Brain microvascular endothelial cell (primary cell): ENCODE measurements around the gene SYNJ2BP.

Experiments used
- DNase-seq: peaks from one replicate; pipeline ENCODE4 v3.0.0-alpha.2; 2020
- H3K27ac ChIP-seq: fragments of 250-450 bp; sonication (Bioruptor Pico); 2 replicates; pipeline ENCODE4 v1.5.1; 2020; ENCODE audit warnings: mild to moderate bottlenecking, moderate library complexity
- H3K27me3 ChIP-seq: fragments of 250-450 bp; sonication (Bioruptor Pico); replicated peaks from 2 replicates; pipeline ENCODE4 v1.5.1; 2020; ENCODE audit warnings: mild to moderate bottlenecking
- H3K36me3 ChIP-seq: fragments of 250-450 bp; sonication (Bioruptor Pico); replicated peaks from 2 replicates; pipeline ENCODE4 v1.5.1; 2020; ENCODE audit warnings: mild to moderate bottlenecking
- H3K4me3 ChIP-seq: 2 replicates; pipeline ENCODE4 v1.5.1; 2011; ENCODE audit warnings: low read depth, mild to moderate bottlenecking, control low read depth, low read length, moderate library complexity
- in situ Hi-C: cut with HindIII; loops from 2 replicates; pipeline ENCODE4 v1.10.0; 2017; ENCODE audit warnings: low sequenced_read_pairs, low pct_ligation_motif_present
- TF ChIP-seq, protein P1 (sequence below): IDR thresholded peaks from 2 replicates; pipeline ENCODE4 v1.5.1; 2011; ENCODE audit warnings: low read depth, mild to moderate bottlenecking, moderate library complexity, low read length, control low read depth, inconsistent platforms; ENCODE audit errors: missing control alignments

The SYNJ2BP gene

DNA sequence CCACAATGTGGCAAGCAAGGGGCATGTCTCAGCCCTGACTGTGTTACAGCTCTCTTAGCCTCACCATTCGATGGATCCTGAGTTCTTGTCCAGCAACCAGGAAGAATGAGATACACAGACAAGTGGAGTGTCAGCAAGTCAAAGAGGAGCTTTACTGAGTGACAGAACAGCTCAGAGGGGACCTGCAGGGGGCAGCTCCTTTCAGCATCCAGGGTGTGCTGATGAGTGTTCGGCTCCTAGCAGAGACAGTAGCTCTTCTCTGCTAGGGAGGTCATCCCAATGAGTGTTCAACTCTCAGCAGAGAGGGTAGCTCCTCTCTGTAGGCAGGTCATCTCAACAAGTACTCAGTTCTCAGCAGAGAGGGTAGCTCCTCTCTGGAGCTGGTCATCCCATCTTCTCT is 19.1 kb downstream of the SYNJ2BP start:
- DNase-seq = no peak
- Histone ChIP-seq H3K4me3 (no peak overlapping the region), H3K27ac (no peak overlapping the region), H3K36me3 (no peaks in the 10 kb centered on the region), H3K27me3 (no peaks in the 10 kb centered on the region)
- in situ Hi-C loops = no loop called here
- TF ChIP-seq, protein P1, sequence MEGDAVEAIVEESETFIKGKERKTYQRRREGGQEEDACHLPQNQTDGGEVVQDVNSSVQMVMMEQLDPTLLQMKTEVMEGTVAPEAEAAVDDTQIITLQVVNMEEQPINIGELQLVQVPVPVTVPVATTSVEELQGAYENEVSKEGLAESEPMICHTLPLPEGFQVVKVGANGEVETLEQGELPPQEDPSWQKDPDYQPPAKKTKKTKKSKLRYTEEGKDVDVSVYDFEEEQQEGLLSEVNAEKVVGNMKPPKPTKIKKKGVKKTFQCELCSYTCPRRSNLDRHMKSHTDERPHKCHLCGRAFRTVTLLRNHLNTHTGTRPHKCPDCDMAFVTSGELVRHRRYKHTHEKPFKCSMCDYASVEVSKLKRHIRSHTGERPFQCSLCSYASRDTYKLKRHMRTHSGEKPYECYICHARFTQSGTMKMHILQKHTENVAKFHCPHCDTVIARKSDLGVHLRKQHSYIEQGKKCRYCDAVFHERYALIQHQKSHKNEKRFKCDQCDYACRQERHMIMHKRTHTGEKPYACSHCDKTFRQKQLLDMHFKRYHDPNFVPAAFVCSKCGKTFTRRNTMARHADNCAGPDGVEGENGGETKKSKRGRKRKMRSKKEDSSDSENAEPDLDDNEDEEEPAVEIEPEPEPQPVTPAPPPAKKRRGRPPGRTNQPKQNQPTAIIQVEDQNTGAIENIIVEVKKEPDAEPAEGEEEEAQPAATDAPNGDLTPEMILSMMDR = no peak

GRCh38 chr14:70394674-70395306 is 22.1 kb downstream of the SYNJ2BP start:
- Histone ChIP-seq H3K27ac (no peak overlapping the region), H3K4me3 (no peak overlapping the region), H3K27me3 (no peaks in the 10 kb centered on the region), H3K36me3 (no peaks in the 10 kb centered on the region)
- in situ Hi-C loops = no loop called here
- no peak for DNase-seq
- TF ChIP-seq, protein P1 = no peak

GRCh38 chr14:70392676-70393075 is 24.2 kb downstream of the SYNJ2BP start:
- Histone ChIP-seq H3K36me3 (no peaks in the 10 kb centered on the region), H3K27ac (no peak overlapping the region), H3K4me3 (no peak overlapping the region), H3K27me3 (no peaks in the 10 kb centered on the region)
- TF ChIP-seq, protein P1 = no peak
- in situ Hi-C loops = no loop called here
- no peak for DNase-seq

GRCh38 chr14:70391493-70392391 is 25.1 kb downstream of the SYNJ2BP start:
- in situ Hi-C loops = no loop called here
- no peaks in the 10 kb centered on the region for H3K27me3 ChIP-seq
- TF ChIP-seq, protein P1 = no peak
- H3K36me3 ChIP-seq = no peaks in the 10 kb centered on the region
- no peak overlapping the region for H3K27ac ChIP-seq
- no peak overlapping the region for H3K4me3 ChIP-seq
- no peak for DNase-seq

DNA sequence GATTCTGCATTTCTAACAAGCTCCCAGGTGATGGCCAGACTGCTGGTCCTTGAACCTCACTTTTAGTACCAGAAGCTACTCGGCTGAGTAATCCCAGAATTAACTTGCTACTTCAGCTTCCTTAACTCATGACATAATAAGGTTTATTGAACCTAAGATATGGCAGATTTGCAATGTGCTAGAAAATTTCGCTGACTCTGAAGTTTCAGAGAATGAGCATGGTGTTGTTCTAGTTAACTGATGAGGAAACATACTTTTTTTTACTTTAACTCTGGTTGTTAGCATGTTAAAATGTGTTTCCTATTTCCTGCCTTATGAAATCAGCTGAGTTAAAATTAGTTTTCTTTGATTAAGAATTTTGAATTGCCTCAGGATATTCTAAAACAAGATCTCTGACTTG is 34.4 kb downstream of the SYNJ2BP start:
- Histone ChIP-seq H3K27ac (no peak overlapping the region), H3K4me3 (no peak overlapping the region), H3K27me3 (no peaks in the 10 kb centered on the region), H3K36me3 (no peaks in the 10 kb centered on the region)
- DNase-seq = no peak
- TF ChIP-seq, protein P1 = no peak
- in situ Hi-C loops = no loop called here
